GM18502 (cell line): ENCODE results near the gene SLC10A7.

Experiments used
- ATAC-seq: cut with Tn5 transposase; IDR thresholded peaks from one replicate; pipeline ENCODE4 v1.9.1; 2021; ENCODE audit warnings: mild to moderate bottlenecking; ENCODE audit not compliant: unreplicated experiment, poor library complexity

Gene SLC10A7

GRCh38 chr4:146273204-146273901 lies 248.4 kb downstream of the SLC10A7 start:
- peak; percentile 78 for ATAC-seq

DNA sequence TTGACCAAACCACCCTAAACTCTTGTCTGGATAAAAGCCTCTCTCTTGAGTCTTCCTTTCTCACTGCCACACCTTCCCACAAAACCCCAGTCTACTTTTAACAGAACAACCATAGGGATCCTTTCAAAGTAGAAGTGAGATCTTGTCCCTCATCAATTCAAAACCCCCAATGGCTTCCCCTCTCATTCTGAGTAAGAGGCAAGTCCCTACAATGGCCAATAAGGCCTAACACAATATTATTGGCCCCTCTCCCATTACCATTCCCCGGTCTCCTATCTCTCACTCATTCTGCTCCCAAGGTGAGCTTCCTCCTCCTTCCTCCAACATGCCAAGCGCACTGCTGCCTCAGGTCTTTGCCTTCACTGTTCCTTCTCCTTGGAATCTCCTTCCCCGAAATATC lies 250.3 kb downstream of the SLC10A7 start:
- no peak for ATAC-seq

DNA sequence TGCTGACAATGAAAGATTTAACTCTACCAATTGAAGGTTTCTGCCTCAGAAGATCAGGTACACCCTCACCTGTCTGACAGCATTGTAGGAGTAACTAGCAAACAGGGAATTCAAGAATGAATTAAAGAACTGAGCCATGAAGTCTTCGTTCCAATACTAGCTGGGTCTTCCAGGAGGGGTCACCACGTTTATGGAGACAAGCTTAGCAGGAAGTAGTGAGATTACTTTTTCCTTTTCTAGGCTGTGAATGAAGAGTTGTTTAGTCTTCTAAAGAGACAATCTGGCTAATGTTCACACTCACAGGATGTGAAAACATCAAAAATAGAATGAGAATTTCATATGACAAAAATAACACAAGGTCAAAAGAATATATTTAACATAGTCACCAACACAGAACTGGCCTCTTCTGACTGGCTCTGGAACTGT lies 252.5 kb downstream of the SLC10A7 start:
- peak; percentile 45 for ATAC-seq

- ATAC-seq: no peak
Measured at GRCh38 chr4:146267826-146268225, 253.9 kb downstream of the SLC10A7 start.

DNA sequence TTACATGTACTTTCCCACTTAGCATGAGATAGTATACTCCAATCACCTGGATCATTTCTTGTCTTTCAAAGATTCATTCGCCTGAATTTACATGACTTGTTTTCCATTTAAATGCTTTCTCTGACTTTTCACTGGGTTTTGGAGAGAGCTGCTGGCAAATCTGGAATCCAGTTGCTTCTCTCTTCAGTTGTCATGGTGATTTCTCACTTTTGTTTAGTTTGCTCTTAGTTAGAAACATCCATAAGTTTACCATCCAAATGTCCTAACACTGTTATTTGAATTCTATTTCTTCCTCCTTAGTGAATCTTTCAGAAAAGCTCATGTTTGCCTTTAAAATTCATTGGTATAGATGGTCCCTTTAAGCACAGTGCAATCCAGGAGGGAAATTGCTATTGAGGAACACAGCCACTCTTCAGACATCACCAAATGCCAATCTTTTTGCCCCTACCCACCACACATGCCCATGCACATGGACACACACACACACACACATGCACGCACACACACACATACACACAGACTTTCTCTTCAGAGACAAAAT lies 255.7 kb downstream of the SLC10A7 start:
- no peak for ATAC-seq

- no peak for ATAC-seq
Measured at GRCh38 chr4:146263793-146264192, 257.9 kb downstream of the SLC10A7 start.

- no peak for ATAC-seq
Measured at GRCh38 chr4:146261041-146261440, 260.7 kb downstream of the SLC10A7 start.

- ATAC-seq: no peak
Measured at GRCh38 chr4:146260521-146260920, 261.2 kb downstream of the SLC10A7 start.

GRCh38 chr4:146257511-146257910 lies 264.2 kb downstream of the SLC10A7 start:
- ATAC-seq: no peak

DNA sequence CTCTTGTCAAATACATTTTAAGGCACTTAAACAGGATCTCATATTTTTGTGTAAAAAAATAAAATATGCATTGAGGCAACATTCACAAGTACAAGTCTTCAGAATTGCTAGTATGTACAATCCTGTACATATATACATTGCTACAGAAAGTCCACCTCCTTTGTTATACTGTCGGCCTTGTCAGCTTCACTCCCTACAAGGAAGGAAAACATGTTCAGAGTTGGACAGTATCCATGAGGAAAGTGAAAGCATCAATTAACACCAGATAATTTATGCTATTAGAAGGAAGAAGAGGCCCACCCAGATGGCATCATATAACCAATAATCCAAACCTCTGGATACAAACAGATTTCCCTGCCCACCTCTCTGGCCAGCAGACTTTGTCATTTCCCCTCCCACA lies 265.4 kb downstream of the SLC10A7 start:
- ATAC-seq: no peak

DNA sequence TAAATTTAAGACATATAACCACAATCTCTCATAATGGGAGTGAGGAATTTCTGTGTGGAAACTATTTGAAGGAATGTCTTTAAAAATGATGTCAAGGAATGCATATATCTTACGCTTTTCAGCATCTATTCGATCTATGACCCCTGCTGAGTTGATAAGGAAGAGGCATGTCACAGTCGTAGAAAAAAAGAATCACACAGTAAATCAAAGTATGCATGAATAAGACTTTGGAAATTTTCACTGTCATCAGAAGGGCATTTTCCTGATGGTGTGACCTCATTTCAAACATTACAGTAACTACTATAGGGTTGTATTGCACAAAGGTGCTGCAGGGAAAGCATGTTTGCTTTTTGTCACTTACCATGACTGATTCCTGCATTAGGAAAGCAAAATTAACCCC lies 265.9 kb downstream of the SLC10A7 start:
- no peak for ATAC-seq

- no peak for ATAC-seq
Measured at GRCh38 chr4:146255463-146255862, 266.3 kb downstream of the SLC10A7 start.

- ATAC-seq: no peak
Measured at GRCh38 chr4:146252969-146253611, 268.6 kb downstream of the SLC10A7 start.

GRCh38 chr4:146247356-146247755 lies 274.4 kb downstream of the SLC10A7 start:
- ATAC-seq: no peak

GRCh38 chr4:146246381-146246780 lies 275.4 kb downstream of the SLC10A7 start:
- ATAC-seq: no peak

DNA sequence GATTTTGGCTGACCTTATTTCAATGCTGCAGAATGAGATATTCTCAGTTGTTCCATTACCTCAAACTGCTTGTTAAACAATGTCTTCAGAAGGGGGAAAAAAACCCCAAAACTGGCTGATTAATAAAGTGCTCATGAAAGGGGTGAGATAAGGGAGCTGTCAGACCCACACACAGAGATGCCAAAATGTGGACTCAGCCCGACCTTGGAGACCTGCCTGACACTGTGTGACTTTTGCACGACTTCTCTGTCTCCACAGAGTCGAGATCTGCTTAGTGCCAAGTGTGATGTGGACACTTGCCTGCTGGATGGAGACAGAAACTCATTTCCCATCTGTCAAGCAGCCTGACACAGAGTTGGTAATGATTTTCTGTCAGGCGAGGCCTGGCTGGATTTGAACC lies 275.9 kb downstream of the SLC10A7 start:
- ATAC-seq: no peak

DNA sequence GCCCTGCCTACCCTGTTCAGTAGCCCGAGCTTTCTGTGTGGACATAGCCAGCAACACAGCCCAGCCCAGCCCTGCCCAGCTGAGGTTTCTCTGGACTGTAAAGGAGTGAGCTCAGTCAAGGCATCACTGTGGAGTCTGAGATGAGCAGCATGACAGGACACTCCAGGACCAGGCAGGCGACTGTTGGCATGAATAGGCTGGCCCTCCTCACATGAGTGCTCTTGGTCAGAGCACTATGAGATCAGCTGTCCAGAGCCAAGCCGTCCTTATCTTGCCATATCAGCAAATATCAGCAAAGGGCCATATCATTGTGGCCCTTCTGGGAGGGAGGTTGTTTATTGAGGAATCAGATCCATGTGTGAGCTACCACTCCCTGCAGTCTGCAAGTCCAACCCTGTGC lies 276.5 kb downstream of the SLC10A7 start:
- no peak for ATAC-seq

DNA sequence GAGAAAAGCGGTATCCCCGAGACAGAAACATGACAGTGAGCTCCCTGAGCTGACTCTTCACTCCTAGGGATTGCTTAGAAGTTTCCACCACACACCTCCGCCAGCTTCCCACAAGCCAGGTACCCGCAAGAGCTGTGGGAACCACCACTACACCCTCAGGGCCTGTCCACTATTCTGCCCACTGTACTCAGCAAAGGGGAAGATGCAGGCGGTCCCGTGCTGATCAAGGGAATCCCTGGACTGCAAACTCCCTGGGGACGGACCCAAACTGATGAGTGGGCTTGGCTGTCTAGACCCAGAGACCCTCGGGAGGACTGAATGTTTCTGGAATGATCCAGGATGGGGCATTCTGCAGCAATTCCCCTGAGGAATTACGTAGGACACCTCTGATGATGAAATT lies 277.2 kb downstream of the SLC10A7 start:
- no peak for ATAC-seq

- ATAC-seq: no peak
Measured at GRCh38 chr4:146243883-146244277, 277.9 kb downstream of the SLC10A7 start.

GRCh38 chr4:146243141-146243882 lies 278.4 kb downstream of the SLC10A7 start:
- ATAC-seq: peak; percentile 87

- ATAC-seq: no peak
Measured at GRCh38 chr4:146238107-146238506, 283.6 kb downstream of the SLC10A7 start.
